ENCODE measurements around the gene AHNAK. TPM values are rescaled to one million over a fixed set of nuclear protein-coding genes. Genes with fewer than 3 reads are reported as not detected.
"Not testable (repeated sequence)": the region's sequence is repeated elsewhere in the genome, so short reads cannot be mapped to it uniquely, and the experiment has no call there.

AHNAK gene
- total and polyA plus RNA-seq, 11 donors = 84.4 to 861 (median 384) TPM

DNA sequence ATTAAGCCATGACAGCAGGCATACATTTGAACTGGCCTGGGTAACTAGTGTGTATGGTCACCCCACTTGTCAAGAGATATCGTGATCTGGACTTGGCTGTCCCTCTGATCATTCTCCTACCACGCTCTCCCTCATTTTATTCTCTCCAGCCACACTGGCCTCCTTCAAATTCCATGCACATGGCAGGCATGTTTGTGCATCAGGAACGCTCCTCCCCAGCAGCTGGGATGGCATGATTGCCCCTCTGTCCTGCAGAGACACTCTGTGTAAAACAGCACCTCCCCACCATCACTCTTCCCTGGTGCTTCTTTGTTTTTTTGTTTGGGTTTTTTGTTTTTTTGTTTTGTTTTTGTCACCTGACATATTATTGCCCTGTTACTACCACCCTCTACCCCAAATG is 159.2 kb downstream of the AHNAK start:
- Histone ChIP-seq H3K36me3 (no peaks in the 10 kb centered on the region), H3K27ac (no peak overlapping the region), H3K4me3 (no peak overlapping the region), H3K9me3 (no peaks in the 10 kb centered on the region), H3K27me3 (no peaks in the 10 kb centered on the region), H3K4me1 (no peaks in the 10 kb centered on the region)
- no peak for TF ChIP-seq POLR2A (IDR thresholded peaks at IDR 0.05)
- TF ChIP-seq, protein P1, sequence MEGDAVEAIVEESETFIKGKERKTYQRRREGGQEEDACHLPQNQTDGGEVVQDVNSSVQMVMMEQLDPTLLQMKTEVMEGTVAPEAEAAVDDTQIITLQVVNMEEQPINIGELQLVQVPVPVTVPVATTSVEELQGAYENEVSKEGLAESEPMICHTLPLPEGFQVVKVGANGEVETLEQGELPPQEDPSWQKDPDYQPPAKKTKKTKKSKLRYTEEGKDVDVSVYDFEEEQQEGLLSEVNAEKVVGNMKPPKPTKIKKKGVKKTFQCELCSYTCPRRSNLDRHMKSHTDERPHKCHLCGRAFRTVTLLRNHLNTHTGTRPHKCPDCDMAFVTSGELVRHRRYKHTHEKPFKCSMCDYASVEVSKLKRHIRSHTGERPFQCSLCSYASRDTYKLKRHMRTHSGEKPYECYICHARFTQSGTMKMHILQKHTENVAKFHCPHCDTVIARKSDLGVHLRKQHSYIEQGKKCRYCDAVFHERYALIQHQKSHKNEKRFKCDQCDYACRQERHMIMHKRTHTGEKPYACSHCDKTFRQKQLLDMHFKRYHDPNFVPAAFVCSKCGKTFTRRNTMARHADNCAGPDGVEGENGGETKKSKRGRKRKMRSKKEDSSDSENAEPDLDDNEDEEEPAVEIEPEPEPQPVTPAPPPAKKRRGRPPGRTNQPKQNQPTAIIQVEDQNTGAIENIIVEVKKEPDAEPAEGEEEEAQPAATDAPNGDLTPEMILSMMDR (IDR thresholded peaks at IDR 0.05) = no peak
- DNase-seq (no peak), ATAC-seq (no peak)
- WGBS, 4 donors = 88 to 93% (median 92%) methylated on average over 3 of the region's 3 CpGs
- intact Hi-C loops (cut with DNase I) = loop anchor here in 1 of 10 donors (10.0 kb wide), 1 partner anchor 477 kb away; no protein-coding TSS in a partner anchor

DNA sequence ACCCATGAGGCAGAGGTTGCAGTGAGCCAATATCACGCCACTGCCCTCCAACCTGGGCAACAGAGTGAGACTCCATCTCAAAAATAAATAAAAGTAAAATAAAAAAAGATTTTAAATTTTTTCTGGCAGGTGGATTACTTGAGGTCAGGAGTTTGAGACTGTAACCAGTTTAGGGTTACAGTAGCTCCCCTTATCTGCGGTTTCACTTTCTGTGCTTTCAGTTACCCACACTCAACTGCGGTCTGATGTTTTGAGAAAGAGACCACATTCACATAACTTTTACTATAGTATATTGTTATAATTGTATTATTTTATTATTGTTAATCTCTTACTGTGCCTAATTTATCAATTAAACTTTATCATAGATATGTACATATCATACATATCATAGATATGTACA is 160.5 kb downstream of the AHNAK start:
- 88 to 95% (median 91%) methylated on average over 3 of the region's 3 CpGs for WGBS, 4 donors
- H3K9me3 ChIP-seq, H3K36me3 ChIP-seq, DNase-seq, H3K27ac ChIP-seq, H3K4me3 ChIP-seq, H3K27me3 ChIP-seq, H3K4me1 ChIP-seq, ATAC-seq: not testable (repeated sequence)
- intact Hi-C loops (cut with DNase I) = loop anchor here in 1 of 10 donors (10.0 kb wide), 1 partner anchor 479 kb away; no protein-coding TSS in a partner anchor

DNA sequence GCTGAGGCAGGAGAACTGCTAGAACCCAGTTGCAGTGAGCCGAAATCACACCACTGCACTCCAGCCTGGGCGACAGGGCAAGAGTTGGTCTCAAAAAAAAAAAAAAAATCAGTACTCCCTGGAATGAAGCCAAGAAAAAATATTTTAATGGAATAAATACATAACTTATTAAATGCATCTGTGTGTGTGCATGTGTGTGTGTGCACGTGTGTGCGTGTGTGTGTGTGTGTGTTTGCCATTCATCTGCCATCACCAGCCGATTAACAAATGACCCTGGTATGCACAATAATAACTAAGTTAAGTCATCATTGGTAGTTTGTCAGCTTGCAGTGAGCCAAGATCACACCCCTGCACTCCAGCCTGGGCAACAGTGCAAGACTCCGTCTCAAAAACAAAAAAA is 162.8 kb downstream of the AHNAK start:
- DNase-seq = no peak
- H3K4me3 ChIP-seq = no peak overlapping the region
- no peaks in the 10 kb centered on the region for H3K9me3 ChIP-seq
- intact Hi-C loops (cut with DNase I) = loop anchor here in 1 of 10 donors (10.0 kb wide), 1 partner anchor 481 kb away; no protein-coding TSS in a partner anchor
- WGBS, 4 donors = 72 to 88% (median 83%) methylated on average over 6 of the region's 6 CpGs
- TF ChIP-seq POLR2A (IDR thresholded peaks at IDR 0.05) = no peak
- ATAC-seq = no peak
- H3K36me3 ChIP-seq = no peaks in the 10 kb centered on the region
- H3K4me1 ChIP-seq = peaks cover 0 to 9% (median 2%) of the 10 kb centered on the region in 12 donors
- no peak overlapping the region for H3K27ac ChIP-seq
- no peaks in the 10 kb centered on the region for H3K27me3 ChIP-seq

Small RNA genes lying within 50 kb of the gene (microRNA-seq; reads per million reads assigned to microRNA genes)
- 0 to 1.7 (median 0.87) reads per million in 4 donors for gene MIR6747

Other genes with a start within 250 kb of the AHNAK start
- gene SCGB1D4, start 247.7 kb downstream of the AHNAK start, total RNA-seq = not detected
- not detected for gene SCGB1D4, start 247.7 kb downstream of the AHNAK start, polyA plus RNA-seq
- gene ASRGL1, start 209.4 kb downstream of the AHNAK start, total RNA-seq = 10 to 100 TPM in 1 of 9 donors, 1 to 10 TPM in 8; 1.4 to 13.2 (median 3.2) TPM
- 1 to 10 TPM; 1.9 to 6.2 TPM for gene ASRGL1, start 209.4 kb downstream of the AHNAK start, polyA plus RNA-seq
- gene SCGB1A1, start 127.8 kb downstream of the AHNAK start, total RNA-seq = not detected
- not detected for gene SCGB1A1, start 127.8 kb downstream of the AHNAK start, polyA plus RNA-seq
- gene EEF1G, start 27.1 kb upstream of the AHNAK start, total RNA-seq = 1,000 to 10,000 TPM in 3 of 9 donors, 100 to 1,000 TPM in 6; 799 to 1,135 (median 929) TPM
- gene EEF1G, start 27.1 kb upstream of the AHNAK start, polyA plus RNA-seq = 1,000 to 10,000 TPM in 1 of 2 donors, 100 to 1,000 TPM in 1; 549 to 1,190 TPM
- 10 to 100 TPM in 7 of 9 donors, 1 to 10 TPM in 2; 6.3 to 16.3 (median 11.3) TPM for gene TUT1, start 44.7 kb upstream of the AHNAK start, total RNA-seq
- 10 to 100 TPM in 1 of 2 donors, 1 to 10 TPM in 1; 8.5 to 12.2 TPM for gene TUT1, start 44.7 kb upstream of the AHNAK start, polyA plus RNA-seq
- 10 to 100 TPM; 24.1 to 55.3 (median 33.7) TPM for gene MTA2, start 55.1 kb upstream of the AHNAK start, total RNA-seq
- 10 to 100 TPM; 18.4 to 40.3 TPM for gene MTA2, start 55.1 kb upstream of the AHNAK start, polyA plus RNA-seq
- 10 to 100 TPM in 8 of 9 donors, 1 to 10 TPM in 1; 8.8 to 40.9 (median 16.2) TPM for gene EML3, start 66.0 kb upstream of the AHNAK start, total RNA-seq
- 10 to 100 TPM; 14.7 to 15.3 TPM for gene EML3, start 66.0 kb upstream of the AHNAK start, polyA plus RNA-seq
- gene ROM1, start 66.5 kb upstream of the AHNAK start, total RNA-seq = 1 to 10 TPM; 1.5 to 5.8 (median 2.1) TPM
- 1 to 10 TPM; 2.9 to 5.3 TPM for gene ROM1, start 66.5 kb upstream of the AHNAK start, polyA plus RNA-seq
- 10 to 100 TPM in 7 of 9 donors, 1 to 10 TPM in 2; 9.2 to 20.5 (median 12.3) TPM for gene B3GAT3, start 75.2 kb upstream of the AHNAK start, total RNA-seq
- gene B3GAT3, start 75.2 kb upstream of the AHNAK start, polyA plus RNA-seq = 10 to 100 TPM; 19.1 to 38.1 TPM
- 100 to 1,000 TPM in 4 of 9 donors, 10 to 100 TPM in 5; 64.4 to 182 (median 99.1) TPM for gene GANAB, start 99.8 kb upstream of the AHNAK start, total RNA-seq
- gene GANAB, start 99.8 kb upstream of the AHNAK start, polyA plus RNA-seq = 100 to 1,000 TPM in 1 of 2 donors, 10 to 100 TPM in 1; 49.3 to 113 TPM
- 10 to 100 TPM in 7 of 9 donors, 1 to 10 TPM in 2; 9.1 to 23.2 (median 11.5) TPM for gene INTS5, start 106.5 kb upstream of the AHNAK start, total RNA-seq
- 10 to 100 TPM in 1 of 2 donors, 1 to 10 TPM in 1; 3.3 to 15.5 TPM for gene INTS5, start 106.5 kb upstream of the AHNAK start, polyA plus RNA-seq
- gene C11orf98, start 118.4 kb upstream of the AHNAK start, total RNA-seq = 10 to 100 TPM; 24.0 to 56.2 (median 28.5) TPM
- gene C11orf98, start 118.4 kb upstream of the AHNAK start, polyA plus RNA-seq = 100 to 1,000 TPM in 1 of 2 donors, 10 to 100 TPM in 1; 75.1 to 191 TPM
- 1 to 10 TPM in 7 of 9 donors, under 1 TPM in 2; 0.38 to 8.7 (median 4.2) TPM for gene CSKMT, start 118.5 kb upstream of the AHNAK start, total RNA-seq
- 1 to 10 TPM; 4.4 to 6.6 TPM for gene CSKMT, start 118.5 kb upstream of the AHNAK start, polyA plus RNA-seq
- gene UQCC3, start 124.9 kb upstream of the AHNAK start, total RNA-seq = 1 to 10 TPM; 5.3 to 8.8 (median 5.9) TPM
- gene UQCC3, start 124.9 kb upstream of the AHNAK start, polyA plus RNA-seq = 10 to 100 TPM; 11.5 to 15.8 TPM
- gene LBHD1, start 125.5 kb upstream of the AHNAK start, total RNA-seq = 1 to 10 TPM; 1.8 to 6.3 (median 2.9) TPM
- gene LBHD1, start 125.5 kb upstream of the AHNAK start, polyA plus RNA-seq = 1 to 10 TPM; 1.4 to 1.8 TPM
- gene UBXN1, start 132.3 kb upstream of the AHNAK start, total RNA-seq = 100 to 1,000 TPM in 1 of 9 donors, 10 to 100 TPM in 8; 69.2 to 116 (median 83.1) TPM
- 100 to 1,000 TPM in 1 of 2 donors, 10 to 100 TPM in 1; 88.7 to 188 TPM for gene UBXN1, start 132.3 kb upstream of the AHNAK start, polyA plus RNA-seq
- gene LRRN4CL, start 142.7 kb upstream of the AHNAK start, total RNA-seq = 1 to 10 TPM in 8 of 9 donors, under 1 TPM in 1; 0.63 to 8.6 (median 2.7) TPM
- gene LRRN4CL, start 142.7 kb upstream of the AHNAK start, polyA plus RNA-seq = 1 to 10 TPM; 1.3 to 1.9 TPM
- gene BSCL2, start 160.6 kb upstream of the AHNAK start, total RNA-seq = 10 to 100 TPM; 13.3 to 30.1 (median 20.0) TPM
- 10 to 100 TPM; 23.1 to 39.4 TPM for gene BSCL2, start 160.6 kb upstream of the AHNAK start, polyA plus RNA-seq
- under 1 TPM in 4 of 9 donors, not detected in 5; 0.27 to 0.55 (median 0.32) TPM for gene GNG3, start 160.9 kb upstream of the AHNAK start, total RNA-seq
- under 1 TPM in 1 of 2 donors, not detected in 1; 0.14 TPM for gene GNG3, start 160.9 kb upstream of the AHNAK start, polyA plus RNA-seq
- 10 to 100 TPM in 8 of 9 donors, 1 to 10 TPM in 1; 9.6 to 39.5 (median 32.6) TPM for gene HNRNPUL2, start 180.7 kb upstream of the AHNAK start, total RNA-seq
- gene HNRNPUL2, start 180.7 kb upstream of the AHNAK start, polyA plus RNA-seq = 10 to 100 TPM; 32.7 to 35.2 TPM
- 10 to 100 TPM in 7 of 9 donors, 1 to 10 TPM in 2; 7.4 to 23.5 (median 12.1) TPM for gene TTC9C, start 181.7 kb upstream of the AHNAK start, total RNA-seq
- 10 to 100 TPM; 13.9 to 20.0 TPM for gene TTC9C, start 181.7 kb upstream of the AHNAK start, polyA plus RNA-seq
- gene ZBTB3, start 207.4 kb upstream of the AHNAK start, total RNA-seq = 10 to 100 TPM in 4 of 9 donors, 1 to 10 TPM in 5; 6.9 to 16.6 (median 9.9) TPM
- 1 to 10 TPM; 3.5 to 3.7 TPM for gene ZBTB3, start 207.4 kb upstream of the AHNAK start, polyA plus RNA-seq
- 10 to 100 TPM; 32.6 to 61.2 (median 43.8) TPM for gene POLR2G, start 214.8 kb upstream of the AHNAK start, total RNA-seq
- gene POLR2G, start 214.8 kb upstream of the AHNAK start, polyA plus RNA-seq = 100 to 1,000 TPM in 1 of 2 donors, 10 to 100 TPM in 1; 43.6 to 106 TPM
- gene TAF6L, start 224.6 kb upstream of the AHNAK start, total RNA-seq = 10 to 100 TPM in 3 of 9 donors, 1 to 10 TPM in 6; 7.1 to 19.5 (median 9.3) TPM
- 10 to 100 TPM; 12.7 to 12.9 TPM for gene TAF6L, start 224.6 kb upstream of the AHNAK start, polyA plus RNA-seq
- gene TMEM179B, start 240.6 kb upstream of the AHNAK start, total RNA-seq = 10 to 100 TPM; 14.7 to 46.0 (median 19.4) TPM
- 10 to 100 TPM; 23.8 to 47.3 TPM for gene TMEM179B, start 240.6 kb upstream of the AHNAK start, polyA plus RNA-seq
- 10 to 100 TPM; 19.0 to 52.3 (median 25.9) TPM for gene TMEM223, start 245.2 kb upstream of the AHNAK start, total RNA-seq
- 10 to 100 TPM; 26.3 to 55.6 TPM for gene TMEM223, start 245.2 kb upstream of the AHNAK start, polyA plus RNA-seq